Measurements from ENCODE around the gene PRKCE.

Gene PRKCE

DNA sequence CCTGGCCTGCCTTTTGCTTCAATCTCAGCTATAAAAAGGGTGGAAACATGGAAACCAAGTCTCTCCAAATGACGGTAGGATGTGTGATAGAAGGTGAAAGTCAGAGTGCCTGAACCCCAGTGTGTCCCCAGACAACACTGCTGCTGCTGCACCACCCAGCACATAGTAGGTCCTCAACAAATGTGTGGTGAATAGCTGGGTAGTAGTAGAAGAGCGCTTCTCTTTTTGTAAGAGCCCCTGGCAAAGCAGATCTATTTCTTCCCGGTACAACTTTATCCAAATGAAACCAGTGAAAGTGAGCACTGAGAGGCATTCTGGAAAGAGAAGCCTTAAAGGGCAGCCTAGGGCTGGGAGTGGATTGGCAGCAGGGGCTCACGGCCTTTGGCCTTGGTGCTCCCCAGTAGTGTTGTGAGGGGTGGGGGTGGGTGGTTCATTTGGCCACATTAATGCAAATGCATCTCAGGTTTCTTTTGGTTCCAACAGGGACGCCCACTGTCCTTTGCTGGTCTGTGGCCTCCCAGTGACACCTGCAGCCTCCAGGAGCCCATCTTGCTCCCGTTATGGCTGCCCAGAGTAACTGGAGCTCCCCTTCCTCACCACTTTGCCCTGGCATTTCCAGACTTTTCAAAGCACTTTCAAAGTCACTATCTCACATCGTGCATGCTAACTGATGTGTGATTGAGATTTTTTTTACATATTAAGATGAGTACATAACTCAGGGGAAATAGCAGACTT lies 341.4 kb downstream of the PRKCE start:
- H3K4me3 Mint-ChIP-seq: no peak overlapping the region
- peaks cover 17% of the 10 kb centered on the region for H3K4me1 Mint-ChIP-seq
- no peaks in the 10 kb centered on the region for H3K36me3 Mint-ChIP-seq (ENCODE audit: low read depth)
- H3K9me3 Mint-ChIP-seq: peaks cover 8% of the 10 kb centered on the region
- peak overlapping the region in 2 of 3 experiments; percentile 16 to 39 for H3K27ac Mint-ChIP-seq
- TF ChIP-seq, protein P1, sequence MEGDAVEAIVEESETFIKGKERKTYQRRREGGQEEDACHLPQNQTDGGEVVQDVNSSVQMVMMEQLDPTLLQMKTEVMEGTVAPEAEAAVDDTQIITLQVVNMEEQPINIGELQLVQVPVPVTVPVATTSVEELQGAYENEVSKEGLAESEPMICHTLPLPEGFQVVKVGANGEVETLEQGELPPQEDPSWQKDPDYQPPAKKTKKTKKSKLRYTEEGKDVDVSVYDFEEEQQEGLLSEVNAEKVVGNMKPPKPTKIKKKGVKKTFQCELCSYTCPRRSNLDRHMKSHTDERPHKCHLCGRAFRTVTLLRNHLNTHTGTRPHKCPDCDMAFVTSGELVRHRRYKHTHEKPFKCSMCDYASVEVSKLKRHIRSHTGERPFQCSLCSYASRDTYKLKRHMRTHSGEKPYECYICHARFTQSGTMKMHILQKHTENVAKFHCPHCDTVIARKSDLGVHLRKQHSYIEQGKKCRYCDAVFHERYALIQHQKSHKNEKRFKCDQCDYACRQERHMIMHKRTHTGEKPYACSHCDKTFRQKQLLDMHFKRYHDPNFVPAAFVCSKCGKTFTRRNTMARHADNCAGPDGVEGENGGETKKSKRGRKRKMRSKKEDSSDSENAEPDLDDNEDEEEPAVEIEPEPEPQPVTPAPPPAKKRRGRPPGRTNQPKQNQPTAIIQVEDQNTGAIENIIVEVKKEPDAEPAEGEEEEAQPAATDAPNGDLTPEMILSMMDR (IDR thresholded peaks at IDR 0.05; ENCODE audit: unreplicated experiment in 3 of 3): no peak
- H3K27me3 Mint-ChIP-seq (ENCODE audit: low read depth): no peaks in the 10 kb centered on the region

DNA sequence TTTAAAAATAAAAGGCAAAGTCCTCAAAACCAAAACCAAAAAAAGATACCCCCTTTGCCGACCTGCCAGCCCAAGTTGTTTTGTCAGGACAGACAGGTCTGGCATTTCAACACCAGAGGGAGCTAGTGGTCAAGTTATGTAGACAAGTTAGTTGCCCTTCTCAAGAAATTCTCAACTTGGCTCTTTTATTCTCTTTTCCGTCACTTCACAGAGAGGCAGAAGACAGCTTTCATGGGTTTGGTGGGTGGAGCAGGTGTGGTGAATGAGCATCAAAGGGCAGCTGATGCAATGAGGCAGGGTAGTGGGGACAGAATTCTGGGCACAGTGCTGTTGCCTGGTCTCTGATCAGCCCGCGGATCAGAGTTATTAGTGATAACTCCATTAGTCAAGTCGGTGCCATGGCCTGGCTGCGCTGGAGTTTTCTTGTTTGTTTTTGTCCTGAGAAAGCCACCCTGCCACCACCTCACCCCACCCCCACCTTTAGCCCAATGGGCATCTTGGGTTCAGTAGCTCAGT lies 342.1 kb downstream of the PRKCE start:
- Mint-ChIP-seq H3K9me3 (peaks cover 8% of the 10 kb centered on the region), H3K27me3 (ENCODE audit: low read depth) (no peaks in the 10 kb centered on the region), H3K36me3 (ENCODE audit: low read depth) (no peaks in the 10 kb centered on the region), H3K27ac (peak overlapping the region in 2 of 3 experiments; percentile 14 to 16), H3K4me1 (peaks cover 17% of the 10 kb centered on the region), H3K4me3 (no peak overlapping the region)
- TF ChIP-seq, protein P1 (IDR thresholded peaks at IDR 0.05; ENCODE audit: unreplicated experiment in 3 of 3): peak; percentile 70 to 82 (median 72)

DNA sequence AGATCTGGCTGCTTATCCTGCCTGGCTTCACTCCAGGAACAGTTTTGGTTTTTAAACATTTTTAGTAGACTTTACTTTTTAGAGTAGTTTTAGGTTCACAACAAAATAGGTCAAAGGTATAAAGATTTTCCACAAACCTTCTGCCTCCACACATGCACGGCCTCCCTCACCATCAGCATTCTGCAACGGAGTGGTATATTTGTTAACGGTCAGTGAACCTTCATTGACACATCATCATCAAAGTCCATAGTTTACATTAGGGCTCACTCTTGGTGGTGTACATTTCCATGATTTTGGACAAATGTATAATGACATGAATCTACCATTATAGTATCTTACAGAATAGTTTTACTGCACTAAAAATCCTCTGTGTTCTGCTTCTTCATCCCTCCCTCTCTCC lies 342.6 kb downstream of the PRKCE start:
- H3K9me3 Mint-ChIP-seq: peaks cover 11% of the 10 kb centered on the region
- H3K36me3 Mint-ChIP-seq (ENCODE audit: low read depth): no peaks in the 10 kb centered on the region
- no peak overlapping the region for H3K4me3 Mint-ChIP-seq
- H3K27me3 Mint-ChIP-seq (ENCODE audit: low read depth): no peaks in the 10 kb centered on the region
- TF ChIP-seq, protein P1 (IDR thresholded peaks at IDR 0.05; ENCODE audit: unreplicated experiment in 3 of 3): no peak
- H3K4me1 Mint-ChIP-seq: peaks cover 14% of the 10 kb centered on the region
- no peak overlapping the region for H3K27ac Mint-ChIP-seq

DNA sequence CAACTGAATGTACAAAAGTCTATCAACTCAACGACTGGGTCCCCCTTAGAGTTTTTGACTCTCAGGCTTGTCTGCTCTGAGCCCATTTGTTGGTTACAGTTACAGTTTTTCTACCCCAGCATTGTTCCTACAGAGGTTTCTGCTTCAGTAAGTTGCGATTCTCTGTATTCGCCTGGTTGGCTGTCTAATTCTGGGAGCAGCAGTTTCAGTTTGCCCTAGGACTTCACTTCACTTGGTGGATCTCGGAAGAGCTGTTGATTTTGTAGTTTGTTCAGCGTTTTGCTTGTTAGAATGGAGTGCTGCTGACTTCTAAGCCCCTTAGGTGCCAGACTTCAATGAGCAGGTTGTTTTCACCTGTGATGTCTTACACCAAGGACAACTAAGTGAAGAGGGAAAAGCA lies 349.2 kb downstream of the PRKCE start:
- Mint-ChIP-seq H3K27ac (peak overlapping the region; percentile 71 to 95 (median 94)), H3K4me3 (no peak overlapping the region), H3K4me1 (peaks cover 39% of the 10 kb centered on the region), H3K9me3 (peaks cover 9% of the 10 kb centered on the region), H3K27me3 (ENCODE audit: low read depth) (no peaks in the 10 kb centered on the region), H3K36me3 (ENCODE audit: low read depth) (peaks cover 6% of the 10 kb centered on the region)
- TF ChIP-seq, protein P1 (IDR thresholded peaks at IDR 0.05; ENCODE audit: unreplicated experiment in 3 of 3): no peak

DNA sequence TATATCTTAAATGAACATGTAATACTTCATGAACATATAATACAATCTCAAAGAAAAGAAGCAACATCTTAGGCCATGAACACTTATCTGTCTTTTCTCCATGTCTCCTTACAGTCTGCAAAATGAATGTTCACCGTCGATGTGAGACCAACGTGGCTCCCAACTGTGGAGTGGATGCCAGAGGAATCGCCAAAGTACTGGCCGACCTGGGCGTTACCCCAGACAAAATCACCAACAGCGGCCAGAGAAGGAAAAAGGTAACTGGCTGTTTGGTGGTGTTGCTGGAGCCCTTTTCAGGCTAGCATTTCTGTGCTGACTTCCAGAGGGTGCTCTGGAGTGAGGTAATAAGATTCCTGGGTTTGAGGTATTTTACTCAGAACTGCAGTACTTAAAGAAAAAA lies 349.8 kb downstream of the PRKCE start:
- Mint-ChIP-seq H3K27me3 (ENCODE audit: low read depth) (no peaks in the 10 kb centered on the region), H3K4me3 (no peak overlapping the region), H3K36me3 (ENCODE audit: low read depth) (peaks cover 6% of the 10 kb centered on the region), H3K27ac (peak overlapping the region; percentile 92 to 95 (median 94)), H3K9me3 (peaks cover 4% of the 10 kb centered on the region), H3K4me1 (peaks cover 39% of the 10 kb centered on the region)
- TF ChIP-seq, protein P1 (IDR thresholded peaks at IDR 0.05; ENCODE audit: unreplicated experiment in 3 of 3): no peak

Measured in nephron (organoid).